ENCODE results near the gene ZNF3. TPM values are rescaled to one million over a fixed set of nuclear protein-coding genes. Genes with fewer than 3 reads are reported as not detected.

Gene ZNF3
- total RNA-seq, 1 donor from 2014 or later, result 56.0 TPM

GRCh38 chr7:100080907-100081534 is 502 bp downstream of the ZNF3 start:
- H3K36me3 ChIP-seq, result peaks cover 27% of the 10 kb centered on the region
- DNase-seq (ENCODE audit: low spot score), result peak; percentile 56

GRCh38 chr7:100079024-100079560 is 2.4 kb downstream of the ZNF3 start:
- Histone ChIP-seq H3K36me3 (peaks cover 46% of the 10 kb centered on the region), H4K20me1 (ENCODE audit: low read depth) (peaks cover 9% of the 10 kb centered on the region), H3K27ac (no peak overlapping the region), H3K9ac (no peak overlapping the region), H3K9me3 (ENCODE audit: low read depth) (peaks cover 13% of the 10 kb centered on the region), H2AFZ (replicated peaks) (no peak overlapping the region), H3K4me3 (no peak overlapping the region), H3K4me1 (peaks cover 8% of the 10 kb centered on the region), H3K27me3 (no peaks in the 10 kb centered on the region), H3K79me2 (ENCODE audit: low read depth) (peaks cover 70% of the 10 kb centered on the region), H3K4me2 (peak overlapping the region; percentile 90), H3F3A (ENCODE audit: low read depth) (peaks cover 21% of the 10 kb centered on the region)
- no peak overlapping the region for H3K27ac Mint-ChIP-seq
- peaks cover 22% of the 10 kb centered on the region for H3K27me3 Mint-ChIP-seq (ENCODE audit: insufficient read depth, low read depth)
- DNase-seq (ENCODE audit: low spot score), result no peak
- H3K4me3 Mint-ChIP-seq, result peak overlapping the region; percentile 54
- peaks cover 57% of the 10 kb centered on the region for H3K36me3 Mint-ChIP-seq
- peaks cover 52% of the 10 kb centered on the region for H3K9me3 Mint-ChIP-seq
- TF ChIP-seq CTCF (IDR thresholded peaks at IDR 0.05), result no peak
- peaks cover 14% of the 10 kb centered on the region for H3K4me1 Mint-ChIP-seq

More at GRCh38 chr7:100080907-100081534, 502 bp downstream of the ZNF3 start:
- H3K27ac Mint-ChIP-seq, result peak overlapping the region; percentile 95
- Histone ChIP-seq H3K4me1 (peaks cover 8% of the 10 kb centered on the region), H3F3A (ENCODE audit: low read depth) (peaks cover 16% of the 10 kb centered on the region), H3K9me3 (ENCODE audit: low read depth) (peaks cover 7% of the 10 kb centered on the region), H3K4me3 (peak overlapping the region; percentile 97), H3K27ac (peak overlapping the region; percentile 91), H3K4me2 (peak overlapping the region; percentile 90), H4K20me1 (ENCODE audit: low read depth) (peaks cover 9% of the 10 kb centered on the region), H3K27me3 (no peaks in the 10 kb centered on the region), H3K9ac (peak overlapping the region; percentile 99), H3K79me2 (ENCODE audit: low read depth) (peaks cover 56% of the 10 kb centered on the region), H2AFZ (replicated peaks) (peak overlapping the region; percentile 15)
- peaks cover 38% of the 10 kb centered on the region for H3K36me3 Mint-ChIP-seq
- peaks cover 23% of the 10 kb centered on the region for H3K27me3 Mint-ChIP-seq (ENCODE audit: insufficient read depth, low read depth)
- peaks cover 32% of the 10 kb centered on the region for H3K9me3 Mint-ChIP-seq
- peaks cover 14% of the 10 kb centered on the region for H3K4me1 Mint-ChIP-seq
- TF ChIP-seq EZH2phosphoT487 (IDR thresholded peaks at IDR 0.05) (no peak), EZH2 (IDR thresholded peaks at IDR 0.05) (no peak), CTCF (IDR thresholded peaks at IDR 0.05) (no peak)
- peak overlapping the region; percentile 97 for H3K4me3 Mint-ChIP-seq

GRCh38 chr7:100077205-100077604 is 4.3 kb downstream of the ZNF3 start:
- TF ChIP-seq EZH2 (IDR thresholded peaks at IDR 0.05) (no peak), CTCF (IDR thresholded peaks at IDR 0.05) (no peak), EZH2phosphoT487 (IDR thresholded peaks at IDR 0.05) (no peak)
- H3K79me2 ChIP-seq (ENCODE audit: low read depth), result peaks cover 70% of the 10 kb centered on the region
- H3K27me3 ChIP-seq, result no peaks in the 10 kb centered on the region
- no peak overlapping the region for H3K27ac ChIP-seq
- no peak overlapping the region for H3K9ac ChIP-seq
- H4K20me1 ChIP-seq (ENCODE audit: low read depth), result peaks cover 9% of the 10 kb centered on the region
- no peak overlapping the region for H3K4me2 ChIP-seq
- peaks cover 28% of the 10 kb centered on the region for H3K9me3 ChIP-seq (ENCODE audit: low read depth)
- H3K27me3 Mint-ChIP-seq (ENCODE audit: insufficient read depth, low read depth), result peaks cover 27% of the 10 kb centered on the region
- H3K36me3 Mint-ChIP-seq, result peaks cover 75% of the 10 kb centered on the region
- peaks cover 65% of the 10 kb centered on the region for H3K36me3 ChIP-seq
- H3K27ac Mint-ChIP-seq, result no peak overlapping the region
- no peak overlapping the region for H2AFZ ChIP-seq (replicated peaks)
- H3K4me3 ChIP-seq, result no peak overlapping the region
- H3F3A ChIP-seq (ENCODE audit: low read depth), result peaks cover 14% of the 10 kb centered on the region
- peaks cover 9% of the 10 kb centered on the region for H3K4me1 Mint-ChIP-seq
- H3K4me1 ChIP-seq, result peaks cover 8% of the 10 kb centered on the region
- peak overlapping the region; percentile 27 for H3K4me3 Mint-ChIP-seq
- H3K9me3 Mint-ChIP-seq, result peaks cover 68% of the 10 kb centered on the region
- DNase-seq (ENCODE audit: low spot score), result no peak
